Lower leg skin (tissue), 4 donors: Measurements from ENCODE around the gene ST6GALNAC3. TPM values are rescaled to one million over a fixed set of nuclear protein-coding genes. Genes with fewer than 3 reads are reported as not detected.
"Not testable (repeated sequence)": the region's sequence is repeated elsewhere in the genome, so short reads cannot be mapped to it uniquely, and the experiment has no call there.

Experiments used
- DNase-seq, 2 donors: peaks; one replicate each; pipeline ENCODE4 v3.0.0-alpha.2; 2019; ENCODE audit warnings: low spot score in 2 of 2
- H3K4me3 ChIP-seq: fragments of 200-600 bp; sonication (generic); 2 replicates; pipeline ENCODE4 v1.5.1; 2017; ENCODE audit warnings: mild to moderate bottlenecking, low read depth; ENCODE audit not compliant: poor library complexity, severe bottlenecking
- CTCF ChIP-seq, 3 donors: fragments of 450-650 bp; IDR thresholded peaks; one replicate each; pipeline ENCODE4 v1.5.1; 2016; ENCODE audit warnings: antibody characterized with exemption in 3 of 3, mild to moderate bottlenecking in 3 of 3, moderate library complexity in 2 of 3
- POLR2A ChIP-seq, 2 donors: fragments of 450-650 bp; IDR thresholded peaks; one replicate each; pipeline ENCODE4 v1.6.1; 2016 to 2017; ENCODE audit warnings: antibody characterized with exemption in 2 of 2, mild to moderate bottlenecking in 1 of 2, moderate library complexity in 1 of 2
- WGBS, 2 donors: methylation state at CpG; one replicate each; pipeline ENCODE4 v1.1.5; 2018; 5-methylcytosine and 5-hydroxymethylcytosine counted together
- intact Hi-C: fragments of 100-400 bp; cut with DNase I; formaldehyde crosslinking; loops from one replicate; pipeline ENCODE4 v1.15.0; 2023; ENCODE audit warnings: low total_unique reads
- total RNA-seq, 4 donors: library from RNA; depleted of rRNA; stranded (reverse); fragments of >200 nt; gene quantifications; one replicate each; pipeline ENCODE4 v1.1.0, GENCODE V29; 2016

The ST6GALNAC3 gene
- total RNA-seq, 4 donors from 2014 or later, result 1.5 to 3.8 (median 3.0) TPM

- WGBS, 2 donors, result 98% methylated on average over 4 of the region's 4 CpGs
- intact Hi-C loops, result no loop called here
Observed at GRCh38 chr1:76232666-76233065, 158.1 kb downstream of the ST6GALNAC3 start.

GRCh38 chr1:76234061-76234460 is 159.5 kb downstream of the ST6GALNAC3 start:
- DNase-seq, result no peak
- intact Hi-C loops, result no loop called here
- TF ChIP-seq POLR2A (IDR thresholded peaks at IDR 0.05) (no peak), CTCF (IDR thresholded peaks at IDR 0.05) (no peak)
- H3K4me3 ChIP-seq, result no peak overlapping the region
- 92 to 95% methylated on average over 2 of the region's 2 CpGs for WGBS, 2 donors

More at GRCh38 chr1:76232666-76233065, 158.1 kb downstream of the ST6GALNAC3 start:
- no peak for DNase-seq
- no peak overlapping the region for H3K4me3 ChIP-seq
- TF ChIP-seq CTCF (IDR thresholded peaks at IDR 0.05), result no peak
- TF ChIP-seq POLR2A (IDR thresholded peaks at IDR 0.05), result no peak

GRCh38 chr1:76237211-76237610 is 162.7 kb downstream of the ST6GALNAC3 start:
- WGBS, 2 donors, result 97% methylated on average over 5 of the region's 5 CpGs
- H3K4me3 ChIP-seq, result no peak overlapping the region
- intact Hi-C loops, result no loop called here
- TF ChIP-seq POLR2A (IDR thresholded peaks at IDR 0.05) (no peak), CTCF (IDR thresholded peaks at IDR 0.05) (no peak)
- DNase-seq, result no peak

GRCh38 chr1:76238094-76238628 is 163.6 kb downstream of the ST6GALNAC3 start:
- WGBS, 2 donors, result 79 to 82% methylated on average over 6 of the region's 6 CpGs
- intact Hi-C loops, result no loop called here
- TF ChIP-seq POLR2A (IDR thresholded peaks at IDR 0.05) (no peak), CTCF (IDR thresholded peaks at IDR 0.05) (no peak)
- H3K4me3 ChIP-seq, result no peak overlapping the region
- no peak for DNase-seq

GRCh38 chr1:76239470-76239918 is 164.9 kb downstream of the ST6GALNAC3 start:
- intact Hi-C loops, result no loop called here
- WGBS, 2 donors, result 60 to 71% methylated on average over 3 of the region's 3 CpGs
- TF ChIP-seq CTCF (IDR thresholded peaks at IDR 0.05) (no peak), POLR2A (IDR thresholded peaks at IDR 0.05) (no peak)
- H3K4me3 ChIP-seq, result no peak overlapping the region
- DNase-seq, result no peak

GRCh38 chr1:76240316-76240715 is 165.8 kb downstream of the ST6GALNAC3 start:
- TF ChIP-seq CTCF (IDR thresholded peaks at IDR 0.05), result no peak
- no peak for TF ChIP-seq POLR2A (IDR thresholded peaks at IDR 0.05)
- H3K4me3 ChIP-seq, result no peak overlapping the region
- intact Hi-C loops, result no loop called here
- DNase-seq, result no peak
- 50 to 65% methylated on average over 1 of the region's 1 CpG for WGBS, 2 donors

- intact Hi-C loops, DNase-seq: not testable (repeated sequence)
- WGBS, 2 donors, result 93 to 97% methylated on average over 1 of the region's 1 CpG
Observed at GRCh38 chr1:76242587-76242986, 168.0 kb downstream of the ST6GALNAC3 start.

More at GRCh38 chr1:76242587-76242986, 168.0 kb downstream of the ST6GALNAC3 start:
- not testable (repeated sequence) for H3K4me3 ChIP-seq
